ENCODE measurements around the gene PRIMA1. TPM values are rescaled to one million over a fixed set of nuclear protein-coding genes. Genes with fewer than 3 reads are reported as not detected.

The PRIMA1 gene
- total RNA-seq, 1 experiment from 2014 or later: not detected

DNA sequence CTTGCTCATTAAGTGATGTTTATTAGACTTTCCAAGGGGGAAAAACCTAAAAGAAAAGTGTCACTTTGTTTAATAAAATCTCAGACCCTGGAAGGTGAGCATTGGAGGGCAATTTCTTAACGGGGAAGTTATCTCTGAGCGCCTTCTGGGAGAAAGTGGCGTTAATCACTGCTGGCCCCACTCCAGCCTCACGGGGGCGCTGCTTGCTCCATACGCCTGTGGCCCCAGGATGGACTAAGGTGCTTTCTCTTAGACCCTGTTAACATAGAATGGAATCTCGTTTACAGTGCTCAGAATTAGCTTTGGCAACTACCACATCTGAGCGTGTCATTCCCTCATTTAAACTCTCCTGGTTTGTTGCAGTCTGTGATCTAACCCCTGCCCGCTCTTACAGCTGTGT is 16.4 kb upstream of the PRIMA1 start:
- Mint-ChIP-seq H3K27ac (ENCODE audit: unreplicated experiment) (no peak overlapping the region), H3K27me3 (ENCODE audit: unreplicated experiment) (peaks cover 80% of the 10 kb centered on the region), H3K36me3 (ENCODE audit: insufficient read depth, unreplicated experiment) (no peaks in the 10 kb centered on the region), H3K9me3 (ENCODE audit: low read depth, unreplicated experiment) (peaks cover 2% of the 10 kb centered on the region), H3K4me3 (ENCODE audit: low read depth, unreplicated experiment) (no peak overlapping the region), H3K4me1 (ENCODE audit: low read depth, unreplicated experiment) (no peaks in the 10 kb centered on the region)
- intact Hi-C loops (cut with micrococcal nuclease; ENCODE audit: unreplicated experiment): no loop called here
- DNase-seq: no peak
- no TSS peak for BruUV-seq (replicated peaks)
- CTCF ChIA-PET: no interaction called here
- TF ChIP-seq, protein P1, sequence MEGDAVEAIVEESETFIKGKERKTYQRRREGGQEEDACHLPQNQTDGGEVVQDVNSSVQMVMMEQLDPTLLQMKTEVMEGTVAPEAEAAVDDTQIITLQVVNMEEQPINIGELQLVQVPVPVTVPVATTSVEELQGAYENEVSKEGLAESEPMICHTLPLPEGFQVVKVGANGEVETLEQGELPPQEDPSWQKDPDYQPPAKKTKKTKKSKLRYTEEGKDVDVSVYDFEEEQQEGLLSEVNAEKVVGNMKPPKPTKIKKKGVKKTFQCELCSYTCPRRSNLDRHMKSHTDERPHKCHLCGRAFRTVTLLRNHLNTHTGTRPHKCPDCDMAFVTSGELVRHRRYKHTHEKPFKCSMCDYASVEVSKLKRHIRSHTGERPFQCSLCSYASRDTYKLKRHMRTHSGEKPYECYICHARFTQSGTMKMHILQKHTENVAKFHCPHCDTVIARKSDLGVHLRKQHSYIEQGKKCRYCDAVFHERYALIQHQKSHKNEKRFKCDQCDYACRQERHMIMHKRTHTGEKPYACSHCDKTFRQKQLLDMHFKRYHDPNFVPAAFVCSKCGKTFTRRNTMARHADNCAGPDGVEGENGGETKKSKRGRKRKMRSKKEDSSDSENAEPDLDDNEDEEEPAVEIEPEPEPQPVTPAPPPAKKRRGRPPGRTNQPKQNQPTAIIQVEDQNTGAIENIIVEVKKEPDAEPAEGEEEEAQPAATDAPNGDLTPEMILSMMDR (IDR thresholded peaks at IDR 0.05; ENCODE audit: unreplicated experiment): no peak

DNA sequence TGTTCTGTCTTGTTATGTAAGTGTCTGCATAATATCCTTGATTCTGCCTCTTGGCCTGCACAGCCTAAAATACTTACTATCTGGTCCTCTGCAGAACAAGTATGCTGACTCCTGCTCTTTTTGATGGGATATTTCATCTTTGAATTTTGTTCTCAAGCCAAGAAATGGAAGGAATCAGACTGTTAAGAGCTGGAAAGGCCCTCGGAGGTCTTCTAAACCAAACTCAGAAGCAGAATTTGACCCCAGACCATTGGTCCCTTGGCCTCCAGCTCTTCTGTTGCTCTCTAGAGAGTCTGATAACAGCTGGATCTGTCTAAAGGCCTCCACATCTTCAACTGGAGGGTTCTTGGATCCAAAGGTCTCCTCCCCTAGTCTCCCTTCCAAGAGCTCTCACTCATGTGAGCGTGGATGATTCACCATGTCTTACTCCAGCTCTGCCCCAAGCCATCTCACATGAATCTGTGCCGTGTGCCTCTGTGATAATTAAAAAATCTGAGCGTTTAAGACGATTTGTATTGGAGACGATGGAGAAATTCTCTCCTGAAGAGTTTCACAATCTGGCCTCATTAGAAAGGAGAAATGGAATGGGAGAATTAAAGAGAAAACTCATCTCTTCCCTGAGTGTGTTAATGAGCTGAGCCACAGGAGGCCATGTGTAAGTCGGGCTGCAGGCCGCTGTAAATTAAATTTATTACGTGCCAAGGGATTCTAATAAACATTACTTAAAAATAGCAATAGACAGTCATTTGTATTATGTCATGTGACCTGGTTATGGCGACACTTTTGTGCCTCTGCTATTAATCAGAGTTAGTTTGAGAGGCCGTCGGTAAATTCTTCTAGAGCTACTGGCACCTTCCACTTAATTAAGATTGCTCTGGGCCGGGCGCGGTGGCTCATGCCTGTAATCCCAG is 15.4 kb upstream of the PRIMA1 start:
- H3K36me3 Mint-ChIP-seq (ENCODE audit: insufficient read depth, unreplicated experiment): no peaks in the 10 kb centered on the region
- no TSS peak for BruUV-seq (replicated peaks)
- no peaks in the 10 kb centered on the region for H3K9me3 Mint-ChIP-seq (ENCODE audit: low read depth, unreplicated experiment)
- TF ChIP-seq, protein P1 (IDR thresholded peaks at IDR 0.05; ENCODE audit: unreplicated experiment): no peak
- H3K4me1 Mint-ChIP-seq (ENCODE audit: low read depth, unreplicated experiment): no peaks in the 10 kb centered on the region
- intact Hi-C loops (cut with micrococcal nuclease; ENCODE audit: unreplicated experiment): no loop called here
- H3K27ac Mint-ChIP-seq (ENCODE audit: unreplicated experiment): no peak overlapping the region
- no peak for DNase-seq
- CTCF ChIA-PET: no interaction called here
- H3K4me3 Mint-ChIP-seq (ENCODE audit: low read depth, unreplicated experiment): no peak overlapping the region
- peaks cover 88% of the 10 kb centered on the region for H3K27me3 Mint-ChIP-seq (ENCODE audit: unreplicated experiment)

DNA sequence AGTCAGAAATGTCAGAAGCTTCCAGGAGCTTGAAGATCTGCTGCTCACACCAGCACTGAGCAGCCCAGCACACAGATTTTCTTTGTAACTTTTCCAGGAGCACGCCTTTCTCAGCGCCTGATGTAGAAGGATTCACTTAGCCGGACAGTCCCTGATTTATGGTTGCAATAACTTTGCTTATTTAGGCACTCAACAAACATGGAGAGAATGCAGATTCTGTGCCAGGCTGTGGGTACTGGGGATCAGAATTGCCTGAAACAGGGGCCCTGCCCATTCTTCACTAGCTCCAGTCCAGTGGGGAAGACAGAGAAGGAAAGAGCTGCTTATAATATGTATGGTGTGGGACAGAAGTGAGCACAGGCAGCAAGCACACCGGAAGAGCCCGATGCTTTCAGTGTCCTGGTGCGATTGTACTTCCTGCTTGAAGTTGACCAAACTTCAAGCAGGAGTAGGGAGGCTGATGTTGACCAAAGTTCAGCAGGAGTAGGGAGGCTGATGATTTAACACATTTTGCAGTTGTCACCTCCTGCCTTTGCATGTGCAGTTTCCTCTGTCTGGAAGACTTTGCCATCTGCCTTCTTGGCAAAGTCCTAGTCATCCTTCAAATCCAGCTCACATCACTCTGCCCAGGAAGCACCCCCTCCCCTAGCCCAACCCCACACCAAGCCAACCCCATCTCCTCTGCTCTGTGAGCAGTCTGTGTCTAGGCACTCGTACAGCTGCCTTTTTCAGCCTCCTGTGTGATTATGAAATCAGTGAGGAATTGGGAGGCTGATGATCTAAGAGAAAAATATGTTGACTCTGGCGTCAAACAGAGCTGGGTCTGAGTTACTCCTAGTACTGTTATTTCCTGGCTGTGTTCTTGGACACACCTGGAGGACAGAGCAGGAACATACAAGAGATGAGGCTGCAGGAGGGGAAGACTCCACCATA is 12.0 kb upstream of the PRIMA1 start:
- intact Hi-C loops (cut with micrococcal nuclease; ENCODE audit: unreplicated experiment): no loop called here
- Mint-ChIP-seq H3K27me3 (ENCODE audit: unreplicated experiment) (peaks cover 87% of the 10 kb centered on the region), H3K4me3 (ENCODE audit: low read depth, unreplicated experiment) (no peak overlapping the region), H3K9me3 (ENCODE audit: low read depth, unreplicated experiment) (no peaks in the 10 kb centered on the region), H3K36me3 (ENCODE audit: insufficient read depth, unreplicated experiment) (no peaks in the 10 kb centered on the region), H3K27ac (ENCODE audit: unreplicated experiment) (no peak overlapping the region), H3K4me1 (ENCODE audit: low read depth, unreplicated experiment) (no peaks in the 10 kb centered on the region)
- no peak for DNase-seq
- no TSS peak for BruUV-seq (replicated peaks)
- CTCF ChIA-PET: interaction anchor here (0.9 kb wide), 1 partner anchor 10 kb away, joined by 3 read pairs; no protein-coding TSS in a partner anchor
- TF ChIP-seq, protein P1 (IDR thresholded peaks at IDR 0.05; ENCODE audit: unreplicated experiment): no peak

DNA sequence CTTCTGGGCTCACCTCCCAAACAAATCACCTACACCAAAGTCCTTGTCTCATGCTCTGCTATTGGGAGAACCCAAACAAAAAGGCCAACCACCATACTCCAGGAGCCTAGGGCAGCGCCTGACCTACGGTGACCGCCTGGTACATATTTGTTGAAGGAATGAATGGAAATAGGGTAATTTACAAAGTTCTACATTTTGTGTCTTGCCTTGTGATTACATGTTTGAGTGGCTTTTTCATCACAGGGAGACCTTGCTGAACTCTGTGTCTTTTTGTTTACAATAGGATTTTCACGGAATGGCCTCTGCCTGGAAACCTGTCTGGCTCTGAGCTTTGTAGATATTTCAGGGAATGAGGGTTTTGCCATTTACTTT is 11.3 kb upstream of the PRIMA1 start:
- no peak overlapping the region for H3K4me3 Mint-ChIP-seq (ENCODE audit: low read depth, unreplicated experiment)
- intact Hi-C loops (cut with micrococcal nuclease; ENCODE audit: unreplicated experiment): no loop called here
- TF ChIP-seq, protein P1 (IDR thresholded peaks at IDR 0.05; ENCODE audit: unreplicated experiment): no peak
- H3K4me1 Mint-ChIP-seq (ENCODE audit: low read depth, unreplicated experiment): no peaks in the 10 kb centered on the region
- H3K27ac Mint-ChIP-seq (ENCODE audit: unreplicated experiment): no peak overlapping the region
- CTCF ChIA-PET: no interaction called here
- H3K36me3 Mint-ChIP-seq (ENCODE audit: insufficient read depth, unreplicated experiment): no peaks in the 10 kb centered on the region
- DNase-seq: no peak
- no TSS peak for BruUV-seq (replicated peaks)
- H3K27me3 Mint-ChIP-seq (ENCODE audit: unreplicated experiment): peaks cover 86% of the 10 kb centered on the region
- no peaks in the 10 kb centered on the region for H3K9me3 Mint-ChIP-seq (ENCODE audit: low read depth, unreplicated experiment)

All from Calu3 (cell line).